Measurements from ENCODE around the gene CNN3.
"Not testable (repeated sequence)": the region's sequence is repeated elsewhere in the genome, so short reads cannot be mapped to it uniquely, and the experiment has no call there.

CNN3 gene

DNA sequence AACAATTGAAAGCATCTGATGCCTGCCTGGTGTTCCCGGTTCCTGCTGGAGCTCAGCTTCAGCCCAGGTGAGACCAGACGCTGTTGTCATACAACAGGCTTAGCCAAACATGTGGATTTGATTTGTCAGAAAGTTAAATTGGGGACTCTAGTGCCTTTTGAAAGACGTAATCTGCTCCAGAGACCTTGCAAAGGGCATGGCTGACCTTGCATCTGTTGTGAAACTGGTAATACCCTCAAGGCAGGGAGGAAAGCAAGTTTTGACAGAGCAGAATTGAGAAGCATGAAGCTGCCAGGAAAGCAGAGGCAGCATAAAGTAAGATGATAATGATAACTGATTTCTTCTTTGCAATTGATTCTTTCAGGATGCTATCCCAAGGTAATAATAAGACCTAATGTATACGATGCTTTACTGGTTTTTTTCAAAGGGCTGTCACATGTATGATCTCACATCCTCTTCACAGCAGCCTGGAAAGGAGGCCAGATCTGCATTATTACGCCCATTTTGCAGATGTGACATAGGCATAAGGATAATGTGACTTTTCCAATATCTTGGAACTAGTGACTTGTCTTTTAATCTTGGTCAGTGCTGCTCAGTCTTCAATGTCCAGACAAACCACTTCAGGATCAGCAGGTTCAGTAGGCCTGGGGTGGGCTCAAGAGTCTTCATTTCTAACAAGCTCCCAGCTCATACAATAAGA lies 24.7 kb upstream of the CNN3 start:
- Histone ChIP-seq H3K27ac (peak overlapping the region in 6 of 21 experiments; percentile 3 to 57 (median 22)), H3K4me3 (no peak overlapping the region)

DNA sequence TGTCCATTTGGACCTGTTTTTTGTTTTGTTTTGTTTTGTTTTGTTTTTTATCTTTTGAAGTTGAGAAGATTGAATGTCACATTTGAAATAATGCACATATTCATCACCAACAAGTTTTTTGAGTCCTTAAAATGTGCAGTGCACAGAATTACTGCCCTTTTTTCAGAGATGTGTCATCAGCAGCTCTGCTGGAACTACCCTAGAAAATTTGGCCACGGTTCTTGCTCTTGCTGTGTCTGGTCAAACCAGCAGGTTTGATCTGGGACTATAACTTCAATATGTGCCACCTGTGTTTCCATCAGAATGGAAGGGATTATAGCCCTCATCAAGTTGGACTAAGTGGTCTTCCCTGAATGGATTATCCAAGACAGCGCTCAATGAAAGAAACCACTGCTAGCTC lies 24.1 kb upstream of the CNN3 start:
- Histone ChIP-seq H3K4me3 (no peak overlapping the region), H3K27ac (peak overlapping the region in 7 of 21 experiments; percentile 3 to 57 (median 21))

DNA sequence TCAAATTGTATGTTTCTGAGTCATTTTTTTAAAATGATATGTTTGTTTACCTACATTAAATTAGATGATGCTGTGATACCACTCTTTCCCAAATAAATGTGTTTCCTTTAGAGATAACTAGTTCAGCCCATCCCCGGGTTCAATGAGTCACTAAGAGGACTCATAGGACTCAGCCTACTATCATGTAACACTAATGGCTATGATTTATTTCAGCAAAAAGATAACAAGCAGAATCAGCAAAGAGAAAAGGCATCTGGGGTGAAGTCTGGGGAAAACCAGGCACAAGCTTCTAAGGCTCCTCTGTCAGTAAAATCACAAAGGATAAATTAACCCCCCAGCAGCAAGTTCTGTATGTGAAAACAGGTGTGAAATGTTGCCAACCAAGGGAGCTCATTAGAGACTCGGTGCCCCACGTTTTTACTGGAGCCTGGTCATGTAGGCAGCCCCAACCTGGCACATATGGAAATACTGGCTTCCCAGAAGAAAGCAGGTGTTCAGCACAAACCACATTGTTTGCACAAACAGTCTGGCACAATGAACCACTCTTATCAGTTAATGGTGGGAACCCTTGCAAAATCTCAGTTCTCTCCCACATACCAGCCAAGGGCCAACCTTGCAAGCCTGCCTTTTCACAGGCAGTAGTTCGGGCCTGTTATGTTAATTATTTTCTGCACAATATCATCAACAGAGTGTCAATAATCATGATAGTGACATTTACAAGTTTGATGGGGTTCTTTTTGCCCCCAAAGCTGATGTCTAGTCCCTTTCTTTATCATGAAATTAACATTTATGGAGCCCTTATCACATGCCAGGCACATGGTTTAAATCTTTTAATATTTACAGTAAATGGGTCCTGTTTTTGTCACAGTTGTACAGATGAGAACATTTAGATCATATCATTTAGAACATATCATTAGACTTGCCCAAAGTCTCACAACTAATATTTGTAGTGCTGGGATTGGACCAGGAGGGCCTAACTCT lies 23.1 kb upstream of the CNN3 start:
- Histone ChIP-seq H3K27ac (peak overlapping the region in 5 of 21 experiments; percentile 3 to 57 (median 13)), H3K4me3 (no peak overlapping the region)

DNA sequence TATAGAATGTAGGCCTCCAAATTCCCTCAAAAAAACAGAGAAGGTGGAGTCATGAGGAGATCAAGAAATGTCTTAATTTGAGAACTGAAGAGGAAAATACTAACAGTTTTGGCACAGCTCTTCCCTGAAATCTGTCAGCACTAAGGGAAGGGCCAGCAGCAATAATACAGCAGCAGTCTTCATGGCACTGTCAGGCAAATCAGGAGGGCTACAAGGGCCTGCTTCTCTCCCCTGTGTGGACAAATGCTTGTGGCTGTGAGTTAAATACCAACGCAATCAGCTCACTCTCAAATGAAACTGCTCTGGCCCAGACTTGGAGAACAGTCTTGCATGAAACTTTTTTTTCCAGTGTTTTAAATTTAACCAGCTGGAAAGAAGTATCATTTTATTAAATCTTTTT lies 20.5 kb upstream of the CNN3 start:
- Histone ChIP-seq H3K4me3 (no peak overlapping the region), H3K27ac (peak overlapping the region in 7 of 21 experiments; percentile 10 to 67 (median 36))

DNA sequence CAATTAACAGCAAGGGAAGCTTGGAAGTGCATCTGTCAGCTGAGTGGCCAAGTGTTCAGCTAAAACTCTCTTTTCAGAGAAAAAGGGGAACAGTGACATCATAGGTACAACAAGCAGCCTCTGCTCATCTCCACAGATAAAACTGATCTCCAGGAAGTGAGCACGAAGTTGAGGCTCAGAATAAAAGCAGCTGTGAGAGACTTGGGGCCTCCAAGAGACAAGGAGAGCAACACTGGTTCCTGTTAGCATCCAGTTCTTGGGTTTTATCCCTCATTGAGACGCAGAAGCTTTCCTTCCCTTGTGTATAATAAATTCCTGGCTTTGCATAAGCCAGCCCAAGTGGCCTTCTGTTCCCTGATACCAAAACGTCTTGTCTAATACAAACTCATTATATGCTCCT lies 20.0 kb upstream of the CNN3 start:
- peak overlapping the region in 8 of 21 experiments; percentile 4 to 67 (median 34) for H3K27ac ChIP-seq
- no peak overlapping the region for H3K4me3 ChIP-seq

- Histone ChIP-seq H3K4me3 (no peak overlapping the region), H3K27ac (no peak overlapping the region)
Observed at GRCh38 chr1:94942171-94943128, 15.5 kb upstream of the CNN3 start.

DNA sequence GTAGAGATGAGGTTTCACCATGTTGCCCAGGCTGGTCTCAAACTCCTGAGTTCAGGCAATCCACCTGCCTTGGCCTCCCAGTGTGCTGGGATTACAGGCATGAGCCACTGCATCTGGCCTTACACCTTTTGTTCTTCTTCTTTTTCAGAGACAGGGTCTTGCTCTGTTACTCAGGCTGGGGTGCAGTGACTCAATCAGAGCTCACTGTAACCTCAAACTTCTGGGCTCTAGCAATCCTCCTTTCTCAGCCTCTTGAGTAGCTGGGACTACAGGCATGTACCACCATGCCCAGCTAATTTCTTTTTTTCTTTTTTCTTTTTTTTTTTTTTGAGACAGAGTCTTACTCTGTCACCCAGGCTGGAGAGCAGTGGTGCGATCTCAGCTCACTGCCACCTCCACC lies 14.6 kb upstream of the CNN3 start:
- H3K4me3 ChIP-seq, H3K27ac ChIP-seq: not testable (repeated sequence)

DNA sequence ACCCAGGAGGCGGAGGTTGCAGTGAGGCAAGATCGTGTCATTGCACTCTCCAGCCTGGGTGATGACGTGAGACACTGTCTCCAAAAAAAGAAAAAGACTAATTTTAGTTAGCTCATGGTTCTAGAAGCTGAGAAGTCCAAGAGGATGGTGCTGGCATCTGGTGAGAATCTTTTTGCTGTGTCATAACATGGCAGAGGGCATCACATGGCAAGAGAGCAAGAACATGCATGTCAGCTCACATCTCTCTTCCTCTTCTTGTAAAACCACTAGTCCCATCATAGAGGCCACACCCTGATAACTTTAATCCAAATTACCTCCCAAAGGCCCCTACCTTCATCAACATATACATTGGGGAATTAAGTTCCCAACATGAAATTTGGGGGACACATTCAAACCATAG lies 13.8 kb upstream of the CNN3 start:
- Histone ChIP-seq H3K4me3 (no peak overlapping the region), H3K27ac (no peak overlapping the region)

GRCh38 chr1:94937820-94938219 lies 10.9 kb upstream of the CNN3 start:
- peak overlapping the region in 10 of 21 experiments; percentile 15 to 64 (median 48) for H3K27ac ChIP-seq
- no peak overlapping the region for H3K4me3 ChIP-seq

GRCh38 chr1:94936861-94937620 lies 10.1 kb upstream of the CNN3 start:
- H3K4me3 ChIP-seq = no peak overlapping the region
- H3K27ac ChIP-seq = peak overlapping the region in 1 of 21 experiments; percentile 61

DNA sequence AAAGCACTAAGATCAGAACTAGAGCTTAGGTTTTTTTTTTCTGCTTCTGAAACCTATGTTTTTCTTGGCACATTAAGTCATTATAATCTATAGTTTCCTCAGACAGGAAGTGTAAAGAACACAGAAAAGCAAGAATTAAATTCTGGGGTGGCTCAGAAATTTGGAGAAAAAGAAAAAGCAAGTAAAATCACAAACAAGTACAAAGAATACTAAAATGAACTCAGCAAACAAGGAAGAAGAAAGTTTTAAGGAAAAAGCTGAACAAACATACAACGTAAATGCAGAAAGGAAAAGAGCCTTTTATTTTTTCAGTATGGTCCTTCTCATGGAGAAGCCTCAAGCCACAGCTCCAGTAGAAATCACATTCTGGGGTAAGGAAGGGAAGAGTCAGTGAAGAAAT lies 8.6 kb upstream of the CNN3 start:
- H3K27ac ChIP-seq = no peak overlapping the region
- H3K4me3 ChIP-seq = no peak overlapping the region

GRCh38 chr1:94935034-94935433 lies 8.1 kb upstream of the CNN3 start:
- H3K27ac ChIP-seq = no peak overlapping the region
- no peak overlapping the region for H3K4me3 ChIP-seq

- Histone ChIP-seq H3K4me3 (no peak overlapping the region), H3K27ac (no peak overlapping the region)
Observed at GRCh38 chr1:94934551-94934950, 7.6 kb upstream of the CNN3 start.

DNA sequence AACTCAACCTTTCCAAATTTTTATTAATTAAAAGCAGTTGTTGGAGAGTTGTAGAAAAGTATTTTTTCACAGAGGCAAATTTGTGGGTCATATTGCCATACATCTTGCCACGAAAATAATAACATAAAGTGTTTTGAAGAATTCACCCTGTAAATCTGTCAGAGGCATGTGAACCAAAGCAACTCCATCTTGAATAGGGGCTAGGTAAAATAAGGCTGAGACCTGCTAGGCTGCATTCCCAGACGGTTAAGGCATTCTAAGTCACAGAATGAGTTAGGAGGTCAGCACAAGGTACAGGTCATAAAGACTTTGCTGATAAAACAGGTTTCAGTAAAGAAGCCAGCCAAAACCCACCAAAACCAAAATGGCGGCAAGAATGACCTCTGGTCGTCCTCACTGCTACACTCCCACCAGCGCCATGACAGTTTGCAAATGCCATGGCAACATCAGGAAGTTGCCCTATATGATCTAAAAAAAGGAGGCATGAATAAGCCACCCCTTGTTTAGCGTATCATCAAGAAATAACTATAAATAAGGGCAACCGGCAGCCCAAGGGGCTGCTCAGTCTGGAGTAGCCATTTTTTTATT lies 4.4 kb upstream of the CNN3 start:
- no peak overlapping the region for H3K27ac ChIP-seq

DNA sequence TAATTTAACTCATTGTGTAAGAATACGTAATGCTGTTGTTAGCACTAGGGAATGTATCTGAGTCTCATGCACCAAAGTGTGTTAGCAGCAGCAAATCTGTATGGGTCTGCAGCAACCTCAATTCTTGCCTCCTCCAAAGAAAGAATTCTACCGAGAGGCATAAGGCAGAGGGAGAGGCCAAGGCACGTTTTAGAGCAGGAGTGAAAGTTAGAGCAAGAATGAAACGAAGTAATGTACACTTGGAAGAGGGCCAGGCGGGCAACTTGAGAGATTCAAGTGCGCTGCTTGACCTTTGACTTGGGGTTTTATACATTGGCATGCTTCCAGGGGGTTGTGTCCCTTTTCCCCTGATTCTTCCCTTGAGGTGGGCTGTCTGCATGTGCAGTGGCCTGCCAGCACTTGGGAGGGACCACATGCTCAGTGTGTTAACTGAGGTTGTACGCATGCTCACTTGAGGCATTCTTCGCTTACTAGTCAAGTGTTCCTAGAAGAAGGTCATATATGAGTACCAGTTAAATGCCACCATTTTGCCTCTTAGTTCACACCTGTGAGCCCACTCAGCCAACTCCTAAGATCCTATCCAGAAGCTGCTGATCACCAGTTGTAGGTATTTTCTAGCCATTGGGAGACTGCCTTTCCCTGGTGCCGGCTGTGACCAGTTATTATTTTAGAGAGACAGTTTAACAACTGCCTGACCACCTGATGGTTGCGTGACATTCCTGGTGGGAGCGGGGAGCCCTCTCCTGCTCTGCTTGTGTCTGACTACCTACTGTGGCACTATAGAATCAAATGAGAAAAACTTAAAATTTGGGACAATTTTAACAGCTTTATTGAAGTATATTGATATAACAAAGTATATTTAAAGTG lies 2.7 kb upstream of the CNN3 start:
- Histone ChIP-seq H3K4me3 (no peak overlapping the region), H3K27ac (no peak overlapping the region)

More for the DNA sequence above, 4.4 kb upstream of the CNN3 start:
- H3K4me3 ChIP-seq = no peak overlapping the region

DNA sequence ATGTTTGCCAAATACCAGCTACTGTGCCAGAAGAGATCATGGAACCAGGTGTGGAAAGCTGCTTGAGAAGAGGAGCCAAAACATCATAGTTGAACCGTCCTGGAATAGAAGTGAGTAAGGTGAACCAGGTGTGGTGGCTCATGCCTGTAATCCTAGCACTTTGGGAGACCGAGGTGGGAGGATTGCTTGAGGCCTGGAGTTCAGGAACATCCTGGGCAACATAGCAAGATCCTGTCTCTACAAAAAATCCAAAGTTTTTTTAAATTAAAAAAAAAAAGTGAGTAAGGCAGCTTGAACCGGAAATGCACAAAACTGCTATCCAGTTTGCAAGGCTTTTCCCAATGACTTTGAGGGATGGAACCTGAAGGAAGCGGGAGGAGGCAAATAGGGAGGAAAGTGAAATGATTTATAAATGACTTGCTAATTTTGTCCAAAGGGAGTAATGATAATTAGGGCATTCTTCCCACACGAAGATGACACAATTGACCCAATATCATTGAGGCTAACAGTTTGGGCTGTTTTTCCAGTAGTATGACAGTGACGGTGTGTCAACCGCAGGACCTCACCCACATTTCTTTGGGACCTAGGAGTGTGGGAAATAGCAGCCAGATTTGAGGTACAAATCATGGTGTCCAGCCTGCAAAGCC lies 1.5 kb upstream of the CNN3 start:
- H3K27ac ChIP-seq = peak overlapping the region in 15 of 21 experiments; percentile 62 to 98 (median 94)
- no peak overlapping the region for H3K4me3 ChIP-seq

Measured in skin epidermis (tissue), 12 donors.